ENCODE results near the gene RAB4A. TPM values are rescaled to one million over a fixed set of nuclear protein-coding genes. Genes with fewer than 3 reads are reported as not detected.
A peak's percentile ranks its signal among the peaks of the same experiment; 100 is the strongest.

The RAB4A gene
- total RNA-seq, 2 experiments from 2014 or later: 26.5 to 27.2 TPM

DNA sequence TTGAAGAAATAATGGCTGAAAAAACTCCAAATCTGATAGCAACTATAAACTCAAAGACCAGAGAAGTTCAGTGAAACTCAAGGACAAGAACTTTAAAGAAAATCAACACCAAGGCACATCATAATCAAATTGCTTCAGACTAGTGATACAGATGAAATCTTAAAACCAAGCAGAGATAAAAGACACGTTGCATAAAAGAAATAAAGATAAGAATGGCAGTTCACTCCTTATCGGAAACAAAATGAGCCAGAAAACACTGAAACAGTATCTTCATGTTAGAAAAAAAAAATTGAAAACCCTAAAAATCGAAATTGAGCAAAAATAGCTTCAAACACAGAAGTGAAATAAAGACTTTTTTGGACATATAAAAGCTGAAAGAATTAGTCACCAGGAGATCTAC, 4.6 kb upstream of the RAB4A start:
- Mint-ChIP-seq H3K4me3 (no peak overlapping the region), H3K9me3 (ENCODE audit: low read depth) (peaks cover 4% of the 10 kb centered on the region), H3K27ac (no peak overlapping the region), H3K4me1 (peaks cover 3% of the 10 kb centered on the region), H3K36me3 (peaks cover 3% of the 10 kb centered on the region), H3K27me3 (no peaks in the 10 kb centered on the region)
- CTCF ChIA-PET: interaction anchor here (1.1 kb wide), 1 partner anchor 9 kb away, joined by 4 read pairs; no protein-coding TSS in a partner anchor
- no peak for DNase-seq
- ATAC-seq: no peak

DNA sequence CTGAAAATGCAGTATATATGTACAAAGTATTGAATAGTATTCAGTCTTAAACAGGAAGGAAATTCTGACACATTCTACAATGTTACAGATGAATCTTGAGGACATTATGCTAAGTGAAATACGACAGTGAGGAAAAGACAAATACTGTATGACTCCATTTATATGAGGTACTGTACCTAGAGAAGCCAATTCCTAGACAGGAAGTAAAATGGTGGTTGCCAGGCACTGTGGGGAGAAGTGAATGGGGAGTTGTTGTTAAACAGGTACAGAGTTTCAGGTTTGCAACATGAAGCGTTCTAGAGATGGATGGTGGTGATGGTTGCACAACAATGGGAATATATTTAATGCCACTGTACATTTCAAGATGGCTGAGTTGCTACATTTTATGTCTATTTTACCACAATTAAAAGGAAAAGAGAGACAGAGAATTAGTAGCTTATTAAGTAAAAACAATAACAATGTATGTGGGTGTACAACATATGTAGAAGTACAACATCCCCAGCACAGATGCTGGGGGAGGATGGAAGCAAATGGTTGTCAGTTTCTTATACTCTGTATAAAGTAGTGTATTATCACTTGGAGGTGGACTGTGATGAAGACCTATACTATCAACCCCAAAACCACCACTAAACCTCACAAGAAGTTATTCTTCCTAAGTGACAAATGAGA, 3.9 kb upstream of the RAB4A start:
- Mint-ChIP-seq H3K4me3 (no peak overlapping the region), H3K27me3 (no peaks in the 10 kb centered on the region), H3K4me1 (peaks cover 8% of the 10 kb centered on the region), H3K27ac (no peak overlapping the region), H3K9me3 (ENCODE audit: low read depth) (peaks cover 4% of the 10 kb centered on the region), H3K36me3 (peaks cover 5% of the 10 kb centered on the region)
- DNase-seq (no peak), ATAC-seq (no peak)
- CTCF ChIA-PET: interaction anchor here (0.6 to 1.1 kb wide), 2 partner anchors 10 to 205 kb away, joined by 4 read pairs; no protein-coding TSS in a partner anchor

DNA sequence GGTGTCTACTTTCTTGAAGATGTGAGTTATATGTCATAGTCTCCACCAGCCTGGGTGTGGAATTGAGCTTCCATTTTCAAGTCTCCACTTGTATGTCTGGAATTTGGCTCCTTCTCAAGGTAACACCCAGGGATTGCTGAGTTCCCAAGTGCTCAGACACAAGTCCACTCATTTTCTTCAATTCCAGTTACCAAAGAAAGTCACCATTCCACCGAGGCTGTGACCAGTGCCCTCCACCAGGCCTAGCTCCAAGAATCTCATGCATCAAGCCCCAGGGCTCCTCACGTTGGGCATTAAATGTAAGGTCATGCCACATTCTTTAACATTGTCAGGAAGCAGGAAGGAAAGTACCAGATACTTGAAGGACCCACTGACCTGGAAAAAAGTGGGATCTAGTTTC, 2.4 kb upstream of the RAB4A start:
- H3K36me3 Mint-ChIP-seq: peaks cover 8% of the 10 kb centered on the region
- H3K4me3 Mint-ChIP-seq: no peak overlapping the region
- no peaks in the 10 kb centered on the region for H3K27me3 Mint-ChIP-seq
- DNase-seq (no peak), ATAC-seq (no peak)
- CTCF ChIA-PET: interaction anchor here (1.1 to 2.6 kb wide), 2 partner anchors 10 to 14 kb away, joined by 3 to 11 read pairs; no protein-coding TSS in a partner anchor
- no peak overlapping the region for H3K27ac Mint-ChIP-seq
- H3K9me3 Mint-ChIP-seq (ENCODE audit: low read depth): peaks cover 4% of the 10 kb centered on the region
- H3K4me1 Mint-ChIP-seq: peaks cover 21% of the 10 kb centered on the region

DNA sequence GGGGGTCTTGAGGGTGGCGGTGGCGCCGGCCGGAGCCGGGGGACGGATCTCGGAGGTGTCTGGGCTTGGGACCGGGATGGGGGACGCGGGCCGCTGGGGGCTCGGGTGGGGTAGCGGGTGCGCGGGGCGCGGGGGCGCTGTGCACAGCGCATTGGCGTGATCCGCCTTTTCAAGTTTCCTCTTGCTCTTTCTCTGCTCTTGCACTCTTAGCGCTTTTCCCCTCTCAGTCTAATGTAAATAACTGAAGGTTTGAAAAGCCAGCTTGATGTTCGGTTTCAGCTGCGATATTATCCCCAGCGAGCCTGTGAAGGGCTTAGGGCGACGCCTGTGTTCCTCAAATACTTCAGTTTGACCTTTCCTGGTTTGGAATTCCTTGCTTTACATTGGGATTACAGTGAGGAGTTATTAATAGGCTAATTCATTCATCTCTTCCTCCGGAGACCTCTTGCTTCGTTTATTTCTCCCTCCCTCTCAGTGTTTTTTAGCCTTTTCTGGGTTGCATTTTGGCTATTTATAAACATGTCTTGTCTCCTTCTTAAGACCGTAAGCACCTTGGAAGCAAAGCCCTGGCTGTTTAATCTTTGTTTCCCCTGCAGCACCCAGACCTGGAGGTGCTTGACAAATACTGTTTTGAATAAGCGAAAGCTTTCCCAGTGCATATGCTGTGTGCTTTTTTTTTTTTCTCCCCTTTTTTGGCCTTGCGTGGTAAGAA, 693 bp downstream of the RAB4A start:
- no peaks in the 10 kb centered on the region for H3K27me3 Mint-ChIP-seq
- peaks cover 24% of the 10 kb centered on the region for H3K4me1 Mint-ChIP-seq
- DNase-seq (peak; percentile 58), ATAC-seq (peak; percentile 71)
- peaks cover 4% of the 10 kb centered on the region for H3K9me3 Mint-ChIP-seq (ENCODE audit: low read depth)
- peak overlapping the region; percentile 64 for H3K27ac Mint-ChIP-seq
- CTCF ChIA-PET: interaction anchor here (0.6 to 1.9 kb wide), 6 partner anchors 13 to 210 kb away, joined by 3 to 5 read pairs (median 4); partner anchors contain the start of gene CCSAP
- H3K4me3 Mint-ChIP-seq: peak overlapping the region; percentile 85
- H3K36me3 Mint-ChIP-seq: peaks cover 15% of the 10 kb centered on the region

DNA sequence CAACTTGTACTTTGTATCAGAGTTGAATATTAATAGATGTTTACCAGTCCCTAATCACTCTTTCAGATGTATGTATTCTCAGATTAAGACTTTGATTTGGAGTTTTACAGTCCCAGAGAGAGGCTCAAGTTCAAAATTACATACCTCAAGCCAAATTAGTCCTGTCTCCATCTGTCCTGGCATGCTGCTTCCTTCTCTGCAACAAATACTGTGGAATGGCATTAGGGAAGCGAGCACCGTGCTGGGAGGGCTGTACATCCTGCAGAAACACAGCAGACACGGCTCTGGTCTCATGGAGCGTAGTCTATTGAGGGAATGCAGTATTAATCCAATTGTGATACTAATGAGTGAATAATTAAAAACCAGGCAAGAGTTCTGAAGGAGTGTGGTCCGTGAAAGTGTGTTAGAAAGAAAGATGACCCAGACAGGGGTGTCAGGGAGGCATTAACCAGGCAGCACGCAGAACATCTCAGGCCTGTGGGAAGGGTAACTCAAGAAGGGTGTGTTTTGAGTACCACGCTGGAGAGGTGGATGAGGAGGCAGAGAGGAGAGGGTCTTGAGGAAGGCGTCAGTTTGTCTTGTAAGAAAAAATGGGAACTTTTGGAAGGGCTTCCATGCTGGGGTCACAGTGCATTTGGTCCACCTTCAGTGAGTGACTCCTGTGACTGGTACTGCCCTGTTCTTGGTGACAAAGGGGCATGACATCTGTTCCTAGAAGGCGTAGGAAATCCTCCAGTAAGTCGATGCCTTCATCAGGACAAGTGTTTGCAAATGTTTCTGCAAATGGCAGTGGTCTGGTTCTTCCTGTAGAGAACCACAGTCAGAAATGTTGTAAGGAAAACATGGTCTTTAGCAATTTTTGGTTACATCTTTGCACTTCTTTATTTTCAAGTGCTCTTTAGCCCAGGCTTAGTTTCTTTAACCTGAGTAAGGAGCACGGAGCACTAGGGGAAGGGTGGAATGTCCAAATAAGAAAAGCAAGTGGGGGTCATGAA, 1.6 kb downstream of the RAB4A start:
- CTCF ChIA-PET: interaction anchor here (0.6 to 1.5 kb wide), 4 partner anchors 14 to 209 kb away, joined by 3 to 5 read pairs (median 4); no protein-coding TSS in a partner anchor

DNA sequence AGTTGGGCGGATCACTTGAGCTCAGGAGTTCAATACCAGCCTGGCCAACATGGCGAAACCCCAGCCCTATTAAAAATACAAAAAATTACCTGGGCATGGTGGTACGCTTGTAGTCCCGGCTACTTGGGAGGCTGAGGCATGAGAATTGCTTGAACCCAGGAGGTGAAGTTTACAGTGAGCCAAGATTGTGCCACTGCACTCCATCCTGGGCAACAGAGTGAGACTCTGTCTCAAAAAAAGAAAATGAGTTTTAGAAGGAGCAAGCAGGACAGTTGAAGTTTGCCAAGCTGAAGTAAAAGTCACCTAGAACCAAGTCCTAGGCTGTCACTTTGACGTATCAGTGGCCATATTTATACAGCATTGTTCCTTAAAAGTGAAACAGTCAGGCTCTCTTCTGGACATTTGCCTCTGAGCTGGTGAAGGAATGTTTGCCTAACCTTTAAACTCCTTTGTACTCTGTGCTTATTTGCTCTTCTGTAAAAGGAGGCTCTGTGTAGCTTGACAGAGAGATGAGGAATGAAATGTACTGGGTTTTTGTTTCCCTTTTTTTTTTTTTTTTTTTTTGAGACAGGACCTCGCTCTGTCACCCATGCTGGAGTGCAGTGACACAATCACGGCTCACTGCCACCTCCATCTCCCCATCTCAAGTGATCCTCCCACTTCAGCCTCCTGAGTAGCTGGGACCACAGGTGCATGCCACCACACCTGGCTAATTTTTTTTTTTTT, 2.8 kb downstream of the RAB4A start:
- no peak overlapping the region for H3K4me3 Mint-ChIP-seq
- no peak for DNase-seq
- peaks cover 11% of the 10 kb centered on the region for H3K36me3 Mint-ChIP-seq
- no peaks in the 10 kb centered on the region for H3K27me3 Mint-ChIP-seq
- no peak overlapping the region for H3K27ac Mint-ChIP-seq
- ATAC-seq: no peak
- H3K4me1 Mint-ChIP-seq: peaks cover 21% of the 10 kb centered on the region
- CTCF ChIA-PET: interaction anchor here (0.5 to 1.1 kb wide), 4 partner anchors 12 to 65 kb away, joined by 3 to 4 read pairs (median 4); no protein-coding TSS in a partner anchor
- no peaks in the 10 kb centered on the region for H3K9me3 Mint-ChIP-seq (ENCODE audit: low read depth)

More for the DNA sequence above, 1.6 kb downstream of the RAB4A start:
- Mint-ChIP-seq H3K27ac (peak overlapping the region; percentile 22), H3K4me1 (peaks cover 21% of the 10 kb centered on the region), H3K4me3 (peak overlapping the region; percentile 85), H3K9me3 (ENCODE audit: low read depth) (no peaks in the 10 kb centered on the region), H3K27me3 (no peaks in the 10 kb centered on the region), H3K36me3 (peaks cover 11% of the 10 kb centered on the region)
- no peak for DNase-seq
- ATAC-seq: no peak

DNA sequence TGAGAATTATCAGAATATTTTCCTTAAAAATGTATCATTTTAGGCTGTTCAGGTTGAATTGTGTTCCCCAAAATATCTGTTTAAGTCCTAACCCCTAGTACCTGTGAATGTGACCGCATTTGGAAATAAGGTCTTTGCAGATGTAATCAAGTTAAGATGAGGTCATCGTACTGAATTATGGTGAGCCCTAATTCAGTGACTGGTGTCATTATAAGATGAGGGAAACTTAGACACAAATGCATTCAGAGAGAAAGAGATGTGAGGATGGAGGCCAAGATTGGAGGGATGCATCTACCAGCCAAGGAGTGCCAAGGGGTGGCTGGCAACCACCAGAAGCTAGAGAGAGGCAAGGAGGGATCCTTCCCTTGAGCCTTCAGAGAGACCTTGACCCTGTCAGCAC, 4.1 kb downstream of the RAB4A start:
- DNase-seq (no peak), ATAC-seq (no peak)
- Mint-ChIP-seq H3K9me3 (ENCODE audit: low read depth) (no peaks in the 10 kb centered on the region), H3K27ac (no peak overlapping the region), H3K4me3 (no peak overlapping the region), H3K4me1 (peaks cover 21% of the 10 kb centered on the region), H3K36me3 (peaks cover 11% of the 10 kb centered on the region), H3K27me3 (no peaks in the 10 kb centered on the region)
- CTCF ChIA-PET: no interaction called here

DNA sequence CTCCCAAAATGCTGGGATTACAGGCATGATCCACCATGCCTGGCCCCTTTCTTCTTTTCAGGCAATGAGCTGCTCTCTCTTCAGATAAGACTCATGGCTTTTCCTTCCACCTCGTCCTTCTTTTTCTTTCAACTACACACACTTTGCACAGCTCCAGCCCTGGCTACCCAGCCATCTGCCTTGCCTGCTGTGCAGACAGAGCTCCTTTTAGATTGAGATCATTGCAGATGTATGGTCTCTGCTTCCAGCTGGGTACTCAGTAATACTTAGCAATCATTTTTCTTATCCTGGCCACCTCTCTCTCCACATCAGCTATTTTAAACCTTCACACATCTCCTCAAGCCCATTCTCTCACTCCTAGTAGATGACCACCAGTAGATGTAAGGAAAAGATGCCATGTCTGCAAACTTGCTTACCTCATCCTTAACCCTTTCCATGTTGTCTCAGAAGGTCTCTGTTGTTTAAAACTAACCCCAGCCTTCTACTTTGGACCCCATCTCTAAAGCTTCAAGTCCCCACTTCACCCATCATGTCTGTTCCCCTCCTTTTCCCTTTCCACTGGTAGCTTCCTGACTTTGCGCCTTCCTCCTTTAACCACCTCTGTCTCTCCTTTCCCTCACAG, 7.3 kb downstream of the RAB4A start:
- no peak overlapping the region for H3K4me3 Mint-ChIP-seq
- peaks cover 19% of the 10 kb centered on the region for H3K36me3 Mint-ChIP-seq
- ATAC-seq (no peak), DNase-seq (no peak)
- no peak overlapping the region for H3K27ac Mint-ChIP-seq
- H3K4me1 Mint-ChIP-seq: peaks cover 21% of the 10 kb centered on the region
- CTCF ChIA-PET: interaction anchor here (1.5 to 1.6 kb wide), 2 partner anchors 11 to 204 kb away, joined by 3 read pairs; no protein-coding TSS in a partner anchor
- H3K27me3 Mint-ChIP-seq: no peaks in the 10 kb centered on the region
- no peaks in the 10 kb centered on the region for H3K9me3 Mint-ChIP-seq (ENCODE audit: low read depth)

DNA sequence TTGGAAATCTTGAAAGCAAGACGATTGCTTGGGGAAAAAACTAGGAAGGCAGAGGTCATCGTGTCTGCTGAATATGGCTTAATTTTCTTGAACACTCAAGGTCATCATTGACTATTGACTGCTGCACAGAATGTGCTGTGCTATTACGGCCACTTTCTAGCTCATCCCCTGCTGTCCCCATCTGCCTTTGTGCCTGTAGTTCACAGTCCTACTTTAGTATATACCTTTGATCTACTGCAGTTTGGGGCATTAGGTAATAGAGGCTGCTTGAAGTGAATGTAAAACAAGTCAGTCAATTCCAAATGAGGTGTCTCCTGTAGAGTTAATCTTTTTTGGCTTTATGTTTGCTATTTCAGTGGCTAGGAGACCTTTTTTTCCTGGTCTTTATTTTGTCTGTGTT, 8.3 kb downstream of the RAB4A start:
- Mint-ChIP-seq H3K9me3 (ENCODE audit: low read depth) (no peaks in the 10 kb centered on the region), H3K27me3 (no peaks in the 10 kb centered on the region), H3K4me3 (no peak overlapping the region), H3K36me3 (peaks cover 19% of the 10 kb centered on the region), H3K4me1 (peaks cover 21% of the 10 kb centered on the region), H3K27ac (no peak overlapping the region)
- CTCF ChIA-PET: interaction anchor here (1.5 kb wide), 1 partner anchor 10 kb away, joined by 3 read pairs; no protein-coding TSS in a partner anchor
- DNase-seq: no peak
- no peak for ATAC-seq

DNA sequence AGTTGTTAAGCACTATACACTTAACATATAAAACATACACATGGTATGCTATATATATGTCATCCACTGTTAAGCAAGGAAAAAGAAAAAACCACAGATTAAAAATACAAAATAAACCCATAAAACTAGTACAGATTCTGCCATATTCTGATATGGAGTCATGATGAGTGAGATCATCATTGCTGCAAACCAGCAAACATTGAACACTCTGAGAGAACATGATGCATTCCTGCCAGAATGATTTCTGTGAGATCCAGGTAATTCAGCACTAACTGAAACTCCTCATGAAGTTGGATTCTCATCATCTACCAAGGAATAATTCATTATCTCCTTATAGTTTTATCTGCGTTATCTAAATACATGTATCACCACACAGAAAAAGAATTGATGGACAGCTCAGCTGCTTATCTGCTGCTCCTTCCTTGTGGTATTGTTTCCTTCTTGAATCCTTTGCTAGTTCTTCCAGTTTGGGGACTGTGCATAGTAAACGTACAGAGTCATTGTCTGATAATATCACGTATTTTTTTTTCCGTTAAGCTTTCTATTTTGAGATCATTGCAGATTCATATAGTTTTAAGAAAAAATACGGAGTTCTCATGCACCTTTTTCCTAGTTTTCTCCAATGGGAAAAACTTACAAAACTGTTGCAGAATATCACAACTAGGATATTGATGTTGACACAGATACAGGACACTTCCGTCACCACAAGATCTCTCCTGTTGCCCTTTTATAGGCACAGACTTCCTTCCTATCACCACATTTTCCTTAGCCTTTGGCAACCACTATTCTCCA, 9.3 kb downstream of the RAB4A start:
- Mint-ChIP-seq H3K4me1 (peaks cover 22% of the 10 kb centered on the region), H3K27ac (no peak overlapping the region), H3K27me3 (no peaks in the 10 kb centered on the region), H3K4me3 (no peak overlapping the region), H3K9me3 (ENCODE audit: low read depth) (no peaks in the 10 kb centered on the region), H3K36me3 (peaks cover 21% of the 10 kb centered on the region)
- CTCF ChIA-PET: no interaction called here
- no peak for ATAC-seq
- no peak for DNase-seq

DNA sequence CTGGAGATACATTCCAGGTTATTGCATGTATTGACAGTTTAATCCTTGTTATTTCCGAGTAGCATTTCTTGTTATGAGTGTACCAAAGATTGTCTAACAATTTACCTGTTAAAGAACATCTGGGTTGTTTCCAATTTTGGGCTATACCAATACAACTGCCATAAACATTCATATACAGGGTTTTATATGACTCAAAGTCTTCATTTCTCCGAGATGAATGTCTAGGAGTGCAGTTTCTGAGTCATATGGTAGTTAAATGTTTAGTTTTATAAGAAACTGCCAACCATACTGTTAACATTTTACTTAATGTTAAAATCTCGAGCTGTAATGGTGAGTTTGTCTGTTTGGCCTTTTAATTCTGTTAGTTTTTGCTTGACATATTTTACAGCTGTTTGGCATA, 10.0 kb downstream of the RAB4A start:
- ATAC-seq: no peak
- no peak for DNase-seq
- Mint-ChIP-seq H3K9me3 (ENCODE audit: low read depth) (no peaks in the 10 kb centered on the region), H3K27me3 (no peaks in the 10 kb centered on the region), H3K36me3 (peaks cover 21% of the 10 kb centered on the region), H3K27ac (no peak overlapping the region), H3K4me3 (no peak overlapping the region), H3K4me1 (peaks cover 26% of the 10 kb centered on the region)
- CTCF ChIA-PET: interaction anchor here (1.0 to 1.6 kb wide), 2 partner anchors 23 to 201 kb away, joined by 3 to 5 read pairs; no protein-coding TSS in a partner anchor
